Right lobe of liver (tissue), 4 donors: ENCODE measurements around the gene ANKRD60.

ENCODE experiments used
- POLR2A ChIP-seq: fragments of 450-650 bp; IDR thresholded peaks from one replicate; pipeline ENCODE4 v1.6.1; 2017; ENCODE audit warnings: antibody characterized with exemption, mild to moderate bottlenecking
- TF ChIP-seq, protein P1 (sequence below), 4 donors: fragments of 200-600 bp in 3 of 4; fragments of 450-650 bp in 1 of 4; IDR thresholded peaks; one replicate each; pipeline versions ENCODE4 v1.5.1 to v1.8.0; 2016 to 2022; ENCODE audit warnings: antibody characterized with exemption in 4 of 4, mild to moderate bottlenecking in 2 of 4
- donor health status: DM: no; HTN: no; CAD: no.
- donor health status: DM: no; HTN: no; CAD: no.
- donor health status: DM: no; HTN: yes; CAD: no.

GRCh38 chr20:58179432-58180099 lies 48.9 kb downstream of the ANKRD60 start:
- no peak for TF ChIP-seq POLR2A
- TF ChIP-seq, protein P1, sequence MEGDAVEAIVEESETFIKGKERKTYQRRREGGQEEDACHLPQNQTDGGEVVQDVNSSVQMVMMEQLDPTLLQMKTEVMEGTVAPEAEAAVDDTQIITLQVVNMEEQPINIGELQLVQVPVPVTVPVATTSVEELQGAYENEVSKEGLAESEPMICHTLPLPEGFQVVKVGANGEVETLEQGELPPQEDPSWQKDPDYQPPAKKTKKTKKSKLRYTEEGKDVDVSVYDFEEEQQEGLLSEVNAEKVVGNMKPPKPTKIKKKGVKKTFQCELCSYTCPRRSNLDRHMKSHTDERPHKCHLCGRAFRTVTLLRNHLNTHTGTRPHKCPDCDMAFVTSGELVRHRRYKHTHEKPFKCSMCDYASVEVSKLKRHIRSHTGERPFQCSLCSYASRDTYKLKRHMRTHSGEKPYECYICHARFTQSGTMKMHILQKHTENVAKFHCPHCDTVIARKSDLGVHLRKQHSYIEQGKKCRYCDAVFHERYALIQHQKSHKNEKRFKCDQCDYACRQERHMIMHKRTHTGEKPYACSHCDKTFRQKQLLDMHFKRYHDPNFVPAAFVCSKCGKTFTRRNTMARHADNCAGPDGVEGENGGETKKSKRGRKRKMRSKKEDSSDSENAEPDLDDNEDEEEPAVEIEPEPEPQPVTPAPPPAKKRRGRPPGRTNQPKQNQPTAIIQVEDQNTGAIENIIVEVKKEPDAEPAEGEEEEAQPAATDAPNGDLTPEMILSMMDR (IDR thresholded peaks at IDR 0.05): peak; percentile 92 to 99 (median 98)
